ENCODE data around the gene FRMPD1.

DNA sequence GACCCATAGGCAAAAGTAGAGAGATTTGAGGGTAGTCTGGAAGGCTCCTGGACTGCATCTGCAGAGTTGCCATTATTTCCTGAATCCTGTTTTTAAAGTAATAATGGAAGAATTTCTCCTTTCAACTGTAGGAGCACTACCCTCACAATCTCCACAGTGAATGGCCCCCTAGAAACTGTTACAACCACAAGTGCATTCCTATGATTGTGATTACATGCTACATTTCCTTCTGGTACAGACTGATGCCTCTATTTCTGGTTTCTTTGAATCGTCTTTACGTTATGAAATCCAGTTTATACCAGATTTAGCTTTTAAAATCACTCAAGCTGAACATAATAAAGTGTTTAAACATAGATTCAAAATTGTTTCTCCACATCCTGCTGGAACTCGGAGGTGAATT lies 49.4 kb downstream of the FRMPD1 start:
- TF ChIP-seq CTCF (conservative IDR thresholded peaks at IDR 0.05; ENCODE audit: low read depth, low read length), result no peak
- TF ChIP-seq RAD21 (IDR thresholded peaks at IDR 0.05; ENCODE audit: low read length), result no peak

Data from IMR-90 (cell line).